ENCODE measurements around the gene POU3F3. TPM values are rescaled to one million over a fixed set of nuclear protein-coding genes. Genes with fewer than 3 reads are reported as not detected.

The POU3F3 gene
- total RNA-seq, 2 experiments from 2014 or later, result not detected

DNA sequence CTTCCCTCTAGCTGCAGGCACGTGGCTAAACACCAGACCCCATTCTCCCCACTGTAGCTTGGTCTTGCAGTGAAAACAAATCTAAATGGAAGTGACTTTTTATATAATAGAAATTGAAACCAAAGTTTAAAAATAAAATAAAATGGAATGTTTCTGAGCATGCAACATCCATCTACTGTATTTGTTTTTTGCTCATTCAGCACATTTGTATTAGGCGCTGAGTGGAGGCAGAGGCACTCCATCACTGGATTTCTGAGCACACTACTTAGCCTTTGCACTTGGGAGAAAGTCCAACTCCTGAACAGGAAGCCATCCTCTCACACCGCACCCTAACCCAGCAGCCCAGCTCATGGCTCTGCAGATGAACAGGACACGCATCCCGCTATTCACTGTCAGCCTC is 37.8 kb upstream of the POU3F3 start:
- Histone ChIP-seq H3K36me3 (ENCODE audit: insufficient read depth, low read length) (no peaks in the 10 kb centered on the region), H3K27ac (ENCODE audit: low read depth in 1 of 2, low read length in 2 of 2) (no peak overlapping the region), H3K4me3 (ENCODE audit: low read length) (no peak overlapping the region), H3K9me3 (ENCODE audit: control insufficient read depth in 1 of 2, insufficient read depth in 1 of 2, low read length in 2 of 2) (no peaks in the 10 kb centered on the region), H3K4me1 (ENCODE audit: insufficient read depth, low read length) (no peaks in the 10 kb centered on the region), H3K27me3 (ENCODE audit: control insufficient read depth in 1 of 2, insufficient read depth in 2 of 2, low read length in 2 of 2) (peaks cover 0 to 5% of the 10 kb centered on the region in 2 experiments)
- no peak overlapping the region for H3K4me3 Mint-ChIP-seq
- DNase-seq (no peak), ATAC-seq (ENCODE audit: poor library complexity) (no peak)
- intact Hi-C loops (cut with DNase I, micrococcal nuclease), result no loop called here
- CTCF ChIA-PET, result no interaction called here
- H3K9me3 Mint-ChIP-seq, result no peaks in the 10 kb centered on the region
- POLR2A ChIA-PET, result no interaction called here
- H3K4me1 Mint-ChIP-seq (ENCODE audit: low read depth), result no peaks in the 10 kb centered on the region
- H3K27me3 Mint-ChIP-seq, result peaks cover 21% of the 10 kb centered on the region
- no peaks in the 10 kb centered on the region for H3K36me3 Mint-ChIP-seq (ENCODE audit: low read depth)
- H3K27ac Mint-ChIP-seq, result no peak overlapping the region
- TF ChIP-seq, protein P1, sequence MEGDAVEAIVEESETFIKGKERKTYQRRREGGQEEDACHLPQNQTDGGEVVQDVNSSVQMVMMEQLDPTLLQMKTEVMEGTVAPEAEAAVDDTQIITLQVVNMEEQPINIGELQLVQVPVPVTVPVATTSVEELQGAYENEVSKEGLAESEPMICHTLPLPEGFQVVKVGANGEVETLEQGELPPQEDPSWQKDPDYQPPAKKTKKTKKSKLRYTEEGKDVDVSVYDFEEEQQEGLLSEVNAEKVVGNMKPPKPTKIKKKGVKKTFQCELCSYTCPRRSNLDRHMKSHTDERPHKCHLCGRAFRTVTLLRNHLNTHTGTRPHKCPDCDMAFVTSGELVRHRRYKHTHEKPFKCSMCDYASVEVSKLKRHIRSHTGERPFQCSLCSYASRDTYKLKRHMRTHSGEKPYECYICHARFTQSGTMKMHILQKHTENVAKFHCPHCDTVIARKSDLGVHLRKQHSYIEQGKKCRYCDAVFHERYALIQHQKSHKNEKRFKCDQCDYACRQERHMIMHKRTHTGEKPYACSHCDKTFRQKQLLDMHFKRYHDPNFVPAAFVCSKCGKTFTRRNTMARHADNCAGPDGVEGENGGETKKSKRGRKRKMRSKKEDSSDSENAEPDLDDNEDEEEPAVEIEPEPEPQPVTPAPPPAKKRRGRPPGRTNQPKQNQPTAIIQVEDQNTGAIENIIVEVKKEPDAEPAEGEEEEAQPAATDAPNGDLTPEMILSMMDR (IDR thresholded peaks at IDR 0.05), result no peak

DNA sequence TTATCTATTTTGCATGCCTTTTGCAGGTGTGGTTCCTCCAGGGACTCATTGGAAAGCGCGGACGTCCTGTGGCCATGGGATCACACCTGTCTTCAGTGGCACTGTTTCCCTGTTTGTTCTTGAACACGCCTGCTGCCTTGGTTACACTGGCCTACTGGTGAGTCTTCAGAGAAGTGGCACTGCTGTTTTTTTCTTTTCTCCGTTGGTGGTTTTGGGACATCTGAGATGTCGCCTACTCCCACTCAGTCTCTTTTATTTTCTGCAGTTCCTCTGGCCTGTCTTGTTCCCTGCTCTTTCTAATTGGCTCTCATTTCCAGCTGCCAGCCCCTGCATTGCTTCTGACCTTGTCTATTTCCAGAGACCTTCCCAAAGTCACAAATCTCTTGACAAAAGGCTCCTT is 35.7 kb upstream of the POU3F3 start:
- ATAC-seq (ENCODE audit: poor library complexity) (no peak), DNase-seq (no peak)
- intact Hi-C loops (cut with DNase I, micrococcal nuclease), result no loop called here
- Histone ChIP-seq H3K4me1 (ENCODE audit: insufficient read depth, low read length) (no peaks in the 10 kb centered on the region), H3K9me3 (ENCODE audit: control insufficient read depth in 1 of 2, insufficient read depth in 1 of 2, low read length in 2 of 2) (no peaks in the 10 kb centered on the region), H3K27ac (ENCODE audit: low read depth in 1 of 2, low read length in 2 of 2) (no peak overlapping the region), H3K4me3 (ENCODE audit: low read length) (no peak overlapping the region), H3K27me3 (ENCODE audit: control insufficient read depth in 1 of 2, insufficient read depth in 2 of 2, low read length in 2 of 2) (peaks cover 0 to 5% of the 10 kb centered on the region in 2 experiments), H3K36me3 (ENCODE audit: insufficient read depth, low read length) (no peaks in the 10 kb centered on the region)
- POLR2A ChIA-PET, result no interaction called here
- Mint-ChIP-seq H3K4me1 (ENCODE audit: low read depth) (no peaks in the 10 kb centered on the region), H3K4me3 (no peak overlapping the region), H3K27ac (no peak overlapping the region), H3K36me3 (ENCODE audit: low read depth) (no peaks in the 10 kb centered on the region), H3K9me3 (no peaks in the 10 kb centered on the region), H3K27me3 (peaks cover 22% of the 10 kb centered on the region)
- CTCF ChIA-PET, result no interaction called here
- TF ChIP-seq, protein P1 (IDR thresholded peaks at IDR 0.05), result no peak

DNA sequence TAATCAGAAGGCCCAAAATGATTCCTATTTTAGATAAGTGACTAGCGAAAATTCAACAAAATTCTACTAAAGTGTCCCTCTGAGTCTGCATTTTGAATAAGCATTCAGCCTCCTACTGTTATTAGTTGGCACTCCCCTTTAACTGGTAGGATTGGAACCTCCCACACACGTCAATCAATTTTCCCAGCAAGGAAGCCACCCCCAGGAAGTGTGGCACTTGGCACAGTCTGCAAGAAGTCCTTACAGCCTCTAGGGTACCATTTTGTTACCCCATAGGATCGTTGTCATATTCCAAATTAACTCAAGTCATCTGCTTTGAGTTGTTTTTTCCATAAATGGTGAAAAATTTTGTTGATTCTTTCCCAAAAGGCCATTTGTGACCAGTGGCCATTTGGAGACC is 33.8 kb upstream of the POU3F3 start:
- ChIA-PET CTCF (no interaction called here), POLR2A (no interaction called here)
- H3K27ac ChIP-seq (ENCODE audit: low read depth in 1 of 2, low read length in 2 of 2), result no peak overlapping the region
- no peaks in the 10 kb centered on the region for H3K36me3 ChIP-seq (ENCODE audit: insufficient read depth, low read length)
- H3K27me3 ChIP-seq (ENCODE audit: control insufficient read depth in 1 of 2, insufficient read depth in 2 of 2, low read length in 2 of 2), result peaks cover 0 to 5% of the 10 kb centered on the region in 2 experiments
- intact Hi-C loops (cut with DNase I, micrococcal nuclease), result no loop called here
- Mint-ChIP-seq H3K27me3 (peaks cover 22% of the 10 kb centered on the region), H3K4me3 (no peak overlapping the region), H3K36me3 (ENCODE audit: low read depth) (no peaks in the 10 kb centered on the region), H3K9me3 (no peaks in the 10 kb centered on the region), H3K4me1 (ENCODE audit: low read depth) (no peaks in the 10 kb centered on the region), H3K27ac (no peak overlapping the region)
- H3K4me1 ChIP-seq (ENCODE audit: insufficient read depth, low read length), result no peaks in the 10 kb centered on the region
- TF ChIP-seq, protein P1 (IDR thresholded peaks at IDR 0.05), result no peak
- ATAC-seq (ENCODE audit: poor library complexity) (no peak), DNase-seq (no peak)
- no peaks in the 10 kb centered on the region for H3K9me3 ChIP-seq (ENCODE audit: control insufficient read depth in 1 of 2, insufficient read depth in 1 of 2, low read length in 2 of 2)
- no peak overlapping the region for H3K4me3 ChIP-seq (ENCODE audit: low read length)
